Neural cell (in vitro differentiated cells): ENCODE results near the gene ESR1. TPM values are rescaled to one million over a fixed set of nuclear protein-coding genes. Genes with fewer than 3 reads are reported as not detected.

Experiments used
- H2AFZ ChIP-seq: fragments of 200-600, 300-800 bp; sonication (generic), shearing (Covaris generic); 2 replicates; pipeline ENCODE4 v1.6.0; 2014; ENCODE audit warnings: low read depth, mild to moderate bottlenecking, antibody characterized with exemption, low read length, moderate library complexity
- H3F3A ChIP-seq: fragments of 200-600 bp; shearing (Covaris generic); 2 replicates; pipeline ENCODE4 v1.6.1; 2016; ENCODE audit warnings: mild to moderate bottlenecking, moderate library complexity, mixed read lengths, antibody characterized with exemption, low read length; ENCODE audit not compliant: insufficient read depth, poor library complexity, severe bottlenecking
- H3K27ac ChIP-seq: fragments of 200-600, 300-800 bp; sonication (generic), shearing (Covaris generic); 2 replicates; pipeline ENCODE4 v1.5.1; 2014; ENCODE audit warnings: mild to moderate bottlenecking, low read length, moderate library complexity
- H3K27me3 ChIP-seq: fragments of 300-800, 200-600 bp; sonication (generic), shearing (Covaris generic); 2 replicates; pipeline ENCODE4 v1.6.0; 2014; ENCODE audit warnings: mild to moderate bottlenecking, low read depth, low read length, moderate library complexity; ENCODE audit not compliant: insufficient read depth
- H3K36me3 ChIP-seq: fragments of 300-800, 200-600 bp; sonication (generic), shearing (Covaris generic); 2 replicates; pipeline ENCODE4 v1.5.1; 2014; ENCODE audit warnings: mild to moderate bottlenecking, antibody characterized with exemption, low read length, moderate library complexity; ENCODE audit not compliant: insufficient read depth
- H3K4me2 ChIP-seq: fragments of 300-800, 200-600 bp; sonication (generic), shearing (Covaris generic); 2 replicates; pipeline ENCODE4 v1.6.0; 2014; ENCODE audit warnings: mild to moderate bottlenecking, low read length
- H3K4me3 ChIP-seq: fragments of 300-800, 200-600 bp; sonication (generic), shearing (Covaris generic); 2 replicates; pipeline ENCODE4 v1.5.1; 2014; ENCODE audit warnings: mild to moderate bottlenecking, low read length, moderate library complexity
- H3K79me2 ChIP-seq: fragments of 200-600 bp; shearing (Covaris generic); replicated peaks from 2 replicates; pipeline ENCODE4 v1.6.0; 2014; ENCODE audit warnings: mild to moderate bottlenecking, low read length, moderate library complexity; ENCODE audit not compliant: insufficient read depth
- H3K9ac ChIP-seq: fragments of 300-800, 200-600 bp; sonication (generic), shearing (Covaris generic); 2 replicates; pipeline ENCODE4 v1.6.1; 2016; ENCODE audit warnings: mild to moderate bottlenecking, low read length, mixed read lengths
- H3K9me2 ChIP-seq: fragments of 200-600 bp; shearing (Covaris generic); 2 replicates; pipeline ENCODE4 v1.6.1; 2016; ENCODE audit warnings: mild to moderate bottlenecking, low read length, mixed read lengths; ENCODE audit not compliant: insufficient read depth
- H3K9me3 ChIP-seq: fragments of 200-600, 300-800 bp; sonication (generic), shearing (Covaris generic); 2 replicates; pipeline ENCODE4 v1.6.1; 2016; ENCODE audit warnings: mild to moderate bottlenecking, mixed run types, low read length, moderate library complexity, mixed read lengths
- H4K20me1 ChIP-seq: fragments of 200-600 bp; shearing (Covaris generic); 2 replicates; pipeline ENCODE4 v1.6.1; 2016; ENCODE audit warnings: mild to moderate bottlenecking, mixed run types; ENCODE audit not compliant: insufficient read depth
- EP300 ChIP-seq: fragments of 450-650 bp; conservative IDR thresholded peaks from 2 replicates; pipeline ENCODE4 v1.6.1; 2014; ENCODE audit warnings: antibody characterized with exemption, mild to moderate bottlenecking, moderate library complexity; ENCODE audit not compliant: poor library complexity, severe bottlenecking
- EZH2 ChIP-seq: fragments of 200-600, 300-800 bp; shearing (Covaris generic), sonication (generic); IDR thresholded peaks from 2 replicates; pipeline ENCODE4 v1.6.1; 2014; ENCODE audit warnings: antibody characterized with exemption, low read length, borderline replicate concordance, mild to moderate bottlenecking; ENCODE audit not compliant: insufficient read depth, poor library complexity, severe bottlenecking
- MXI1 ChIP-seq: fragments of 450-650 bp; conservative IDR thresholded peaks from 2 replicates; pipeline ENCODE4 v1.6.1; 2014; ENCODE audit warnings: antibody characterized with exemption, mild to moderate bottlenecking; ENCODE audit not compliant: poor library complexity, severe bottlenecking
- POLR2AphosphoS5 ChIP-seq: IDR thresholded peaks from 2 replicates; pipeline ENCODE4 v1.6.1; 2012
- RAD21 ChIP-seq: fragments of 450-650 bp; conservative IDR thresholded peaks from 2 replicates; pipeline ENCODE4 v1.6.1; 2014; ENCODE audit warnings: antibody characterized with exemption, mild to moderate bottlenecking, moderate library complexity
- REST ChIP-seq: IDR thresholded peaks from 2 replicates; pipeline ENCODE4 v1.6.1; 2012; ENCODE audit warnings: borderline replicate concordance
- SMC3 ChIP-seq: fragments of 450-650 bp; conservative IDR thresholded peaks from 2 replicates; pipeline ENCODE4 v1.6.1; 2014; ENCODE audit warnings: antibody characterized with exemption, mild to moderate bottlenecking, moderate library complexity; ENCODE audit not compliant: poor library complexity
- TAF1 ChIP-seq: IDR thresholded peaks from 2 replicates; pipeline ENCODE4 v1.6.1; 2012; ENCODE audit warnings: low read depth
- polyA plus RNA-seq: library from polyadenylated mRNA; depleted of rRNA; stranded (reverse); fragments of >200 nt; gene quantifications from 2 replicates; pipeline ENCODE4 v1.2.3, GENCODE V29; 2014
- TF ChIP-seq, protein P1 (sequence below): fragments of 450-650 bp; IDR thresholded peaks from 2 replicates; pipeline ENCODE4 v1.5.1; 2014; ENCODE audit warnings: antibody characterized with exemption, mild to moderate bottlenecking, moderate library complexity; ENCODE audit not compliant: poor library complexity, severe bottlenecking

The ESR1 gene
- polyA plus RNA-seq, 1 donor from 2014 or later: 0.14 TPM

- Histone ChIP-seq H2AFZ (no peak overlapping the region), H3K4me2 (no peak overlapping the region), H3K27ac (no peak overlapping the region), H3K9me3 (no peaks in the 10 kb centered on the region), H3F3A (no peaks in the 10 kb centered on the region), H3K36me3 (no peaks in the 10 kb centered on the region), H3K4me3 (no peak overlapping the region), H3K27me3 (peaks cover 65% of the 10 kb centered on the region), H3K9me2 (no peaks in the 10 kb centered on the region), H4K20me1 (no peaks in the 10 kb centered on the region), H3K9ac (no peak overlapping the region), H3K79me2 (no peaks in the 10 kb centered on the region)
- no peak for TF ChIP-seq SMC3
- TF ChIP-seq, protein P1, sequence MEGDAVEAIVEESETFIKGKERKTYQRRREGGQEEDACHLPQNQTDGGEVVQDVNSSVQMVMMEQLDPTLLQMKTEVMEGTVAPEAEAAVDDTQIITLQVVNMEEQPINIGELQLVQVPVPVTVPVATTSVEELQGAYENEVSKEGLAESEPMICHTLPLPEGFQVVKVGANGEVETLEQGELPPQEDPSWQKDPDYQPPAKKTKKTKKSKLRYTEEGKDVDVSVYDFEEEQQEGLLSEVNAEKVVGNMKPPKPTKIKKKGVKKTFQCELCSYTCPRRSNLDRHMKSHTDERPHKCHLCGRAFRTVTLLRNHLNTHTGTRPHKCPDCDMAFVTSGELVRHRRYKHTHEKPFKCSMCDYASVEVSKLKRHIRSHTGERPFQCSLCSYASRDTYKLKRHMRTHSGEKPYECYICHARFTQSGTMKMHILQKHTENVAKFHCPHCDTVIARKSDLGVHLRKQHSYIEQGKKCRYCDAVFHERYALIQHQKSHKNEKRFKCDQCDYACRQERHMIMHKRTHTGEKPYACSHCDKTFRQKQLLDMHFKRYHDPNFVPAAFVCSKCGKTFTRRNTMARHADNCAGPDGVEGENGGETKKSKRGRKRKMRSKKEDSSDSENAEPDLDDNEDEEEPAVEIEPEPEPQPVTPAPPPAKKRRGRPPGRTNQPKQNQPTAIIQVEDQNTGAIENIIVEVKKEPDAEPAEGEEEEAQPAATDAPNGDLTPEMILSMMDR: no peak
- TF ChIP-seq POLR2AphosphoS5: no peak
- no peak for TF ChIP-seq EP300
- TF ChIP-seq RAD21: no peak
These were observed 3.6 kb downstream of the ESR1 start for GRCh38 chr6:151811081-151811480.

DNA sequence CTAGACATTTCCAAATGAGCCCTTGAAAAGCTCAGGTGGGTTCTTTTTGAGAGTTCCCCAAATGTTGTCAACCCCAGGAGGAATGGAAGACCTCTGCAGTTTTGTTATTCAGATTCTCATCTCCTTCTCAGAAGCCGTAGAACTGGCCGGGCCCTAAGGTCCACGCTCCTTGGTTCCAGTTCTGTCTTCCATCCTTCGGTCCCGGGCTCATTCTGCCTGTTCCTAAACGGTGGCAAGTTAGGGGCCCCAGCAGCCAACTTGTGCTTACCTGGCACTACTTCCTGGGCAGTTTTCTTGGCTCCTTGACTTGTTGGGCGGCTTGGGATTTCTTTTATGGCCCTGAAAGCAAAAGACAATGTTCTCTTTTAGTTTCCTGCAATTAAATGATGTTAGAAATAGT lies 6.4 kb downstream of the ESR1 start:
- Histone ChIP-seq H3K4me2 (no peak overlapping the region), H3K27me3 (peaks cover 38% of the 10 kb centered on the region), H3K27ac (no peak overlapping the region), H3K9ac (no peak overlapping the region), H3K9me2 (no peaks in the 10 kb centered on the region), H3K36me3 (no peaks in the 10 kb centered on the region), H2AFZ (no peak overlapping the region), H3K9me3 (no peaks in the 10 kb centered on the region), H4K20me1 (no peaks in the 10 kb centered on the region), H3K79me2 (no peaks in the 10 kb centered on the region), H3F3A (no peaks in the 10 kb centered on the region), H3K4me3 (no peak overlapping the region)
- TF ChIP-seq EZH2 (no peak), MXI1 (no peak), SMC3 (no peak), POLR2AphosphoS5 (no peak), EP300 (no peak), TAF1 (no peak), REST (no peak), RAD21 (no peak)
- TF ChIP-seq, protein P1: no peak
